RWPE2 (cell line): ENCODE results near the gene RCL1.
"Not testable (repeated sequence)": the region's sequence is repeated elsewhere in the genome, so short reads cannot be mapped to it uniquely, and the experiment has no call there.

ENCODE experiments used
- ATAC-seq: fragments of 200-7000 bp; cut with Tn5 transposase; 3 replicates; pipeline ENCODE4 v1.9.1; 2021; ENCODE audit warnings: low read depth
- DNase-seq: peaks from one replicate; pipeline ENCODE4 v3.0.0-alpha.2; 2020; ENCODE audit warnings: low spot score
- H3K27ac ChIP-seq: fragments of 450-650 bp; 2 replicates; pipeline ENCODE4 v1.5.1; 2017; ENCODE audit warnings: mild to moderate bottlenecking; ENCODE audit not compliant: poor library complexity, severe bottlenecking
- H3K27me3 ChIP-seq: fragments of 250-450 bp; sonication (Bioruptor Pico); 2 replicates; pipeline ENCODE4 v1.5.1; 2021; ENCODE audit warnings: mild to moderate bottlenecking, moderate library complexity; ENCODE audit not compliant: insufficient read depth, poor library complexity, severe bottlenecking
- H3K36me3 ChIP-seq: fragments of 250-450 bp; sonication (Bioruptor Pico); 2 replicates; pipeline ENCODE4 v1.5.1; 2020; ENCODE audit warnings: low read depth, mild to moderate bottlenecking, moderate library complexity
- H3K4me1 ChIP-seq: fragments of 250-450 bp; sonication (Bioruptor Pico); 2 replicates; pipeline ENCODE4 v1.5.1; 2021; ENCODE audit warnings: mild to moderate bottlenecking, moderate library complexity; ENCODE audit not compliant: insufficient read depth, poor library complexity, severe bottlenecking
- H3K4me3 ChIP-seq: fragments of 250-450 bp; sonication (Bioruptor Pico); 2 replicates; pipeline ENCODE4 v1.5.1; 2021; ENCODE audit warnings: mild to moderate bottlenecking, moderate library complexity; ENCODE audit not compliant: severe bottlenecking
- H3K9me3 ChIP-seq: fragments of 250-450 bp; sonication (Bioruptor Pico); 2 replicates; pipeline ENCODE4 v1.5.1; 2021; ENCODE audit warnings: mild to moderate bottlenecking, moderate library complexity; ENCODE audit not compliant: severe bottlenecking
- CTCF ChIP-seq: fragments of 450-650 bp; IDR thresholded peaks from one replicate; pipeline ENCODE4 v1.5.1; 2017; ENCODE audit warnings: mild to moderate bottlenecking, moderate library complexity; ENCODE audit not compliant: poor library complexity, severe bottlenecking

Gene RCL1

GRCh38 chr9:4781408-4781807, 11.3 kb upstream of the RCL1 start:
- H3K36me3 ChIP-seq = no peaks in the 10 kb centered on the region
- H3K4me3 ChIP-seq = no peak overlapping the region
- DNase-seq (no peak), ATAC-seq (no peak)
- no peaks in the 10 kb centered on the region for H3K9me3 ChIP-seq
- H3K27me3 ChIP-seq = no peaks in the 10 kb centered on the region
- no peak for TF ChIP-seq CTCF
- H3K27ac ChIP-seq = no peak overlapping the region
- peaks cover 7% of the 10 kb centered on the region for H3K4me1 ChIP-seq

- H3K4me3 ChIP-seq, H3K9me3 ChIP-seq, H3K27ac ChIP-seq, H3K4me1 ChIP-seq, H3K27me3 ChIP-seq, DNase-seq, H3K36me3 ChIP-seq: not testable (repeated sequence)
- peak; percentile 84 for ATAC-seq
Measured at GRCh38 chr9:4783191-4783590, 9.6 kb upstream of the RCL1 start.

GRCh38 chr9:4784403-4784802, 8.3 kb upstream of the RCL1 start:
- DNase-seq (no peak), ATAC-seq (no peak)
- peaks cover 14% of the 10 kb centered on the region for H3K4me1 ChIP-seq
- no peaks in the 10 kb centered on the region for H3K36me3 ChIP-seq
- no peak overlapping the region for H3K27ac ChIP-seq
- no peak for TF ChIP-seq CTCF
- H3K4me3 ChIP-seq = no peak overlapping the region
- H3K27me3 ChIP-seq = no peaks in the 10 kb centered on the region
- H3K9me3 ChIP-seq = no peaks in the 10 kb centered on the region

GRCh38 chr9:4786599-4786998, 6.1 kb upstream of the RCL1 start:
- no peak overlapping the region for H3K27ac ChIP-seq
- TF ChIP-seq CTCF = no peak
- peaks cover 18% of the 10 kb centered on the region for H3K4me1 ChIP-seq
- no peak overlapping the region for H3K4me3 ChIP-seq
- DNase-seq (no peak), ATAC-seq (no peak)
- no peaks in the 10 kb centered on the region for H3K27me3 ChIP-seq
- no peaks in the 10 kb centered on the region for H3K9me3 ChIP-seq
- no peaks in the 10 kb centered on the region for H3K36me3 ChIP-seq

GRCh38 chr9:4787876-4788275, 4.9 kb upstream of the RCL1 start:
- no peak overlapping the region for H3K27ac ChIP-seq
- ATAC-seq = no peak
- no peaks in the 10 kb centered on the region for H3K27me3 ChIP-seq
- no peak for TF ChIP-seq CTCF
- H3K9me3 ChIP-seq = no peaks in the 10 kb centered on the region
- H3K36me3 ChIP-seq = no peaks in the 10 kb centered on the region
- no peak overlapping the region for H3K4me3 ChIP-seq
- H3K4me1 ChIP-seq = peaks cover 17% of the 10 kb centered on the region
- no peak for DNase-seq
